Parathyroid adenoma (tissue), 2 donors: ENCODE measurements around the gene TIMP3.
"Not testable (repeated sequence)": the region's sequence is repeated elsewhere in the genome, so short reads cannot be mapped to it uniquely, and the experiment has no call there.

Experiments
- H2AFZ ChIP-seq: fragments of 300-600 bp; sonication (generic); one replicate; pipeline ENCODE4 v1.7.0; 2017; ENCODE audit warnings: antibody characterized with exemption, mild to moderate bottlenecking
- H3K27ac ChIP-seq: fragments of 300-600 bp; sonication (generic); one replicate; pipeline ENCODE4 v1.7.0; 2017
- H3K27me3 ChIP-seq: fragments of 300-600 bp; sonication (generic); one replicate; pipeline ENCODE4 v1.7.0; 2017; ENCODE audit warnings: low read length; ENCODE audit not compliant: control insufficient read depth, insufficient read depth
- H3K36me3 ChIP-seq: fragments of 300-600 bp; sonication (generic); one replicate; pipeline ENCODE4 v1.7.0; 2017; ENCODE audit warnings: low read length; ENCODE audit not compliant: control insufficient read depth, insufficient read depth
- H3K4me1 ChIP-seq: fragments of 300-600 bp; sonication (generic); one replicate; pipeline ENCODE4 v1.7.0; 2017; ENCODE audit warnings: control low read depth
- H3K4me2 ChIP-seq: fragments of 300-600 bp; sonication (generic); one replicate; pipeline ENCODE4 v1.7.0; 2017; ENCODE audit warnings: low read length
- H3K4me3 ChIP-seq: fragments of 300-600 bp; sonication (generic); one replicate; pipeline ENCODE4 v1.7.0; 2017; ENCODE audit warnings: low read depth, low read length
- H3K79me2 ChIP-seq: fragments of 300-600 bp; sonication (generic); one replicate; pipeline ENCODE4 v1.7.0; 2017; ENCODE audit warnings: control low read depth
- H3K9ac ChIP-seq: fragments of 300-600 bp; sonication (generic); one replicate; pipeline ENCODE4 v1.7.0; 2017; ENCODE audit warnings: mild to moderate bottlenecking
- H3K9me3 ChIP-seq: fragments of 300-600 bp; sonication (generic); one replicate; pipeline ENCODE4 v1.7.0; 2017; ENCODE audit warnings: low read length; ENCODE audit not compliant: control insufficient read depth
- CTCF ChIP-seq: fragments of 300-600 bp; sonication (generic); IDR thresholded peaks from one replicate; pipeline ENCODE4 v1.7.0; 2017; ENCODE audit warnings: antibody characterized with exemption, mild to moderate bottlenecking
- donor health status: primary hyperparathyroidism.

TIMP3 gene

GRCh38 chr22:32868946-32869345, 67.4 kb downstream of the TIMP3 start:
- Histone ChIP-seq H3K4me2 (no peak overlapping the region), H3K79me2 (no peaks in the 10 kb centered on the region), H3K4me1 (no peaks in the 10 kb centered on the region), H2AFZ (no peak overlapping the region), H3K9me3 (no peaks in the 10 kb centered on the region), H3K27ac (no peak overlapping the region), H3K27me3 (no peaks in the 10 kb centered on the region), H3K9ac (no peak overlapping the region), H3K4me3 (no peak overlapping the region), H3K36me3 (no peaks in the 10 kb centered on the region)
- TF ChIP-seq CTCF = no peak

- no peak for TF ChIP-seq CTCF
Measured at GRCh38 chr22:32870474-32870873, 69.0 kb downstream of the TIMP3 start.

GRCh38 chr22:32873604-32874003, 72.1 kb downstream of the TIMP3 start:
- H3K4me1 ChIP-seq, H3K9me3 ChIP-seq, H3K27me3 ChIP-seq, H3K4me2 ChIP-seq, H3K4me3 ChIP-seq, H3K27ac ChIP-seq, H3K79me2 ChIP-seq, H3K9ac ChIP-seq, H2AFZ ChIP-seq, H3K36me3 ChIP-seq: not testable (repeated sequence)

More at GRCh38 chr22:32870474-32870873, 69.0 kb downstream of the TIMP3 start:
- no peak overlapping the region for H3K4me2 ChIP-seq
- H3K4me1 ChIP-seq = no peaks in the 10 kb centered on the region
- H3K9me3 ChIP-seq = no peaks in the 10 kb centered on the region
- no peaks in the 10 kb centered on the region for H3K36me3 ChIP-seq
- H3K9ac ChIP-seq = no peak overlapping the region
- H3K4me3 ChIP-seq = no peak overlapping the region
- no peak overlapping the region for H3K27ac ChIP-seq
- no peaks in the 10 kb centered on the region for H3K27me3 ChIP-seq
- no peak overlapping the region for H2AFZ ChIP-seq
- no peaks in the 10 kb centered on the region for H3K79me2 ChIP-seq

GRCh38 chr22:32874385-32874784, 72.9 kb downstream of the TIMP3 start:
- Histone ChIP-seq H3K9ac (no peak overlapping the region), H3K36me3 (no peaks in the 10 kb centered on the region), H3K4me1 (no peaks in the 10 kb centered on the region), H3K9me3 (no peaks in the 10 kb centered on the region), H2AFZ (no peak overlapping the region), H3K4me2 (no peak overlapping the region), H3K79me2 (no peaks in the 10 kb centered on the region), H3K27ac (no peak overlapping the region), H3K4me3 (no peak overlapping the region), H3K27me3 (no peaks in the 10 kb centered on the region)
- TF ChIP-seq CTCF = no peak

- Histone ChIP-seq H3K27me3 (no peaks in the 10 kb centered on the region), H3K4me2 (no peak overlapping the region), H3K79me2 (no peaks in the 10 kb centered on the region), H3K36me3 (no peaks in the 10 kb centered on the region), H3K27ac (no peak overlapping the region), H3K4me3 (no peak overlapping the region), H3K9ac (no peak overlapping the region), H3K9me3 (no peaks in the 10 kb centered on the region), H3K4me1 (no peaks in the 10 kb centered on the region), H2AFZ (no peak overlapping the region)
- no peak for TF ChIP-seq CTCF
Measured at GRCh38 chr22:32874976-32875375, 73.5 kb downstream of the TIMP3 start.
